DOHH2 (cell line): Measurements from ENCODE around the gene CERS6.

Experiments
- H3F3A ChIP-seq: fragments of 200-600 bp; sonication (generic), shearing (Covaris generic); 2 replicates; pipeline ENCODE4 v1.6.0; 2016; ENCODE audit warnings: antibody characterized with exemption, mild to moderate bottlenecking; ENCODE audit not compliant: control insufficient read depth, insufficient read depth
- H3K27ac ChIP-seq: fragments of 200-600 bp; sonication (generic); 2 replicates; pipeline ENCODE4 v1.5.1; 2014; ENCODE audit warnings: low read depth, mild to moderate bottlenecking, low read length, moderate library complexity
- H3K27me3 ChIP-seq: fragments of 200-600 bp; sonication (generic); 2 replicates; pipeline ENCODE4 v1.6.1; 2014; ENCODE audit warnings: mild to moderate bottlenecking, low read length, mixed read lengths; ENCODE audit not compliant: control insufficient read depth
- H3K36me3 ChIP-seq: fragments of 200-600 bp; sonication (generic); 2 replicates; pipeline ENCODE4 v1.6.1; 2014; ENCODE audit warnings: mild to moderate bottlenecking, low read length, moderate library complexity, mixed read lengths; ENCODE audit not compliant: control insufficient read depth
- H3K4me1 ChIP-seq: fragments of 200-600 bp; sonication (generic); 2 replicates; pipeline ENCODE4 v1.6.1; 2014; ENCODE audit warnings: mild to moderate bottlenecking, low read length, mixed read lengths; ENCODE audit not compliant: control insufficient read depth
- H3K4me2 ChIP-seq: fragments of 200-600 bp; sonication (generic); 2 replicates; pipeline ENCODE4 v1.6.0; 2014; ENCODE audit warnings: mild to moderate bottlenecking, low read length, moderate library complexity
- H3K4me3 ChIP-seq: fragments of 200-600 bp; sonication (generic); 2 replicates; pipeline ENCODE4 v1.5.1; 2014; ENCODE audit warnings: mild to moderate bottlenecking, low read length, mixed read lengths
- H3K79me2 ChIP-seq: fragments of 200-600 bp; sonication (generic); 2 replicates; pipeline ENCODE4 v1.6.1; 2014; ENCODE audit warnings: mild to moderate bottlenecking, low read length, mixed read lengths; ENCODE audit not compliant: control insufficient read depth
- H3K9me2 ChIP-seq: fragments of 200-600 bp; sonication (generic); replicated peaks from 2 replicates; pipeline ENCODE4 v1.6.1; 2014; ENCODE audit warnings: mild to moderate bottlenecking, low read length, mixed read lengths; ENCODE audit not compliant: control insufficient read depth
- H3K9me3 ChIP-seq: fragments of 200-600 bp; sonication (generic); 2 replicates; pipeline ENCODE4 v1.6.1; 2014; ENCODE audit warnings: antibody characterized with exemption, low read length, mixed read lengths; ENCODE audit not compliant: control insufficient read depth, insufficient read depth
- H4K20me1 ChIP-seq: fragments of 200-600 bp; sonication (generic); 2 replicates; pipeline ENCODE4 v1.6.0; 2014; ENCODE audit warnings: low read depth, mild to moderate bottlenecking, antibody characterized with exemption, low read length, moderate library complexity; ENCODE audit not compliant: control insufficient read depth, insufficient read depth
- EZH2phosphoT487 ChIP-seq: fragments of 200-600 bp; sonication (generic); IDR thresholded peaks from 2 replicates; pipeline ENCODE4 v1.6.1; 2017; ENCODE audit warnings: borderline replicate concordance, mild to moderate bottlenecking, antibody characterized with exemption, low read length, moderate library complexity, mixed read lengths
- TF ChIP-seq, protein P1 (sequence below): fragments of 200-600 bp; sonication (generic); IDR thresholded peaks from one replicate; pipeline ENCODE4 v1.5.1; 2014; ENCODE audit warnings: antibody characterized with exemption, mild to moderate bottlenecking, low read depth, low read length; ENCODE audit not compliant: poor library complexity, severe bottlenecking

The CERS6 gene

DNA sequence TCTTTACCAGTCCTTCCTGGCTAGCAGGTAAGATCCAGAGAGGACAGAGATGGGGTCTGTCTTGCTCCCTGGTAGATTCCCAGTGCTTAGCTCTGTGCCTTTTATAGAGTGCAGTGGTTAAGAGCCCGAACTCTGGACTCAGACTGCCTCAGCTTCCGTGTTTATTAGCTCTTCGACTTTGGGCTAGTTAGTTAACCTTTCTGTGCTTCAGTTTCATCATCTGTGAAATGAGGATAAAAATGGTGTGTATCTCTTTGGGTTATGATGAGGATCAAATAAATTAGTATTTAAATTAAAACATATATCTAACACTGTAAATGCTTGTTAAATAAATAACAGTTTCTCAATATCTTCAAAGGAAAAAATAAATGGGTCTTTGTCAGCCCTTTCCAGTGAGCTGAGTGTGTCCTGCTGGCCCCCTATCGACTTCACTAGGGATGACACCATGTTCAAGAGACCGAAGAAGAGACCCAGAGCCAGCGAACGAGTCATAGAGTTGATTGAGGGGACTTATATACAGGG is 38.2 kb downstream of the CERS6 start:
- no peaks in the 10 kb centered on the region for H3F3A ChIP-seq
- no peaks in the 10 kb centered on the region for H3K27me3 ChIP-seq
- no peak overlapping the region for H3K4me3 ChIP-seq
- no peaks in the 10 kb centered on the region for H3K9me2 ChIP-seq
- H4K20me1 ChIP-seq: no peaks in the 10 kb centered on the region
- H3K27ac ChIP-seq: no peak overlapping the region
- H3K36me3 ChIP-seq: no peaks in the 10 kb centered on the region
- no peaks in the 10 kb centered on the region for H3K4me1 ChIP-seq
- TF ChIP-seq EZH2phosphoT487: no peak
- TF ChIP-seq, protein P1, sequence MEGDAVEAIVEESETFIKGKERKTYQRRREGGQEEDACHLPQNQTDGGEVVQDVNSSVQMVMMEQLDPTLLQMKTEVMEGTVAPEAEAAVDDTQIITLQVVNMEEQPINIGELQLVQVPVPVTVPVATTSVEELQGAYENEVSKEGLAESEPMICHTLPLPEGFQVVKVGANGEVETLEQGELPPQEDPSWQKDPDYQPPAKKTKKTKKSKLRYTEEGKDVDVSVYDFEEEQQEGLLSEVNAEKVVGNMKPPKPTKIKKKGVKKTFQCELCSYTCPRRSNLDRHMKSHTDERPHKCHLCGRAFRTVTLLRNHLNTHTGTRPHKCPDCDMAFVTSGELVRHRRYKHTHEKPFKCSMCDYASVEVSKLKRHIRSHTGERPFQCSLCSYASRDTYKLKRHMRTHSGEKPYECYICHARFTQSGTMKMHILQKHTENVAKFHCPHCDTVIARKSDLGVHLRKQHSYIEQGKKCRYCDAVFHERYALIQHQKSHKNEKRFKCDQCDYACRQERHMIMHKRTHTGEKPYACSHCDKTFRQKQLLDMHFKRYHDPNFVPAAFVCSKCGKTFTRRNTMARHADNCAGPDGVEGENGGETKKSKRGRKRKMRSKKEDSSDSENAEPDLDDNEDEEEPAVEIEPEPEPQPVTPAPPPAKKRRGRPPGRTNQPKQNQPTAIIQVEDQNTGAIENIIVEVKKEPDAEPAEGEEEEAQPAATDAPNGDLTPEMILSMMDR: peak; percentile 12
- no peaks in the 10 kb centered on the region for H3K79me2 ChIP-seq
- no peaks in the 10 kb centered on the region for H3K9me3 ChIP-seq
- no peak overlapping the region for H3K4me2 ChIP-seq

DNA sequence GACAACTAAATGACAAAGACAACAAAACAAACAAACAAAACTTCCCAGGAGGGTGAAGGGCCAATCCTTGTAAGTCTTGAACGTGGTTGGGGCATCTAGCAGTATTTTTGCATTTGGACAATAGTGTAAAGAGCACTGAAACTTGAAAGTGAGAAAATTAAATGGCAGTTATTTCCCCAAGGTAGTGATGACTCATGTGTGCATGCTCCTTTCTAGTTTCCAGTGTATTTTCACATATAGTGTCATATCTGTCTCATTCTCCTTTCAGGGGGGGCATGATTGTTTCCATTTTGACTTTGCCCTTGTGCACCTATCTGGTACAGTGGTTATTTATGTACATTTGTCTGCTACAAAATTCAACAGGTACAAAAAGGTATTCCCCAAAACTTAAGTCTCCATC is 39.5 kb downstream of the CERS6 start:
- no peaks in the 10 kb centered on the region for H3K79me2 ChIP-seq

DNA sequence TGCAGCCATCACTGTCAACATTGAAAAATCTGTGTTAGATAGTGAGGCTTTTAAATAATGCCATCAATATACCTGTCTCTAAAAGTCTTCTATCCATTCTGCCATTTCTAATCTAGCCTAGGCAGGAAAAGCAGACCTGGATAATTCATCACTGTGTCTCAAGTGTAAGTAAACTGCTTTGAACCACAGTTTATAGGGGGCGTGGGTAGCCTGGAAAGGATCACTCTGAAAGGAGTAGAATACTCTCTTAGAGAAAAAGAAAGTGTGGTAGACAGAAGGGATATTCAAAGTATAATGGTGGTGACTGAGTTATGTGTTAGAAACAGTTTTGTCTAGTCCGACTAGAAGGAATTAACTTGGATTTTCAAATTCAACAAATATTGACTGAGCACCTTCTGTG is 40.8 kb downstream of the CERS6 start:
- Histone ChIP-seq H3K79me2 (no peaks in the 10 kb centered on the region), H3F3A (no peaks in the 10 kb centered on the region), H3K27ac (no peak overlapping the region), H3K4me1 (no peaks in the 10 kb centered on the region), H3K27me3 (no peaks in the 10 kb centered on the region), H4K20me1 (no peaks in the 10 kb centered on the region), H3K9me3 (no peaks in the 10 kb centered on the region), H3K4me3 (no peak overlapping the region), H3K36me3 (no peaks in the 10 kb centered on the region), H3K9me2 (no peaks in the 10 kb centered on the region), H3K4me2 (no peak overlapping the region)
- TF ChIP-seq EZH2phosphoT487: no peak
- TF ChIP-seq, protein P1: no peak

More for the DNA sequence above, 39.5 kb downstream of the CERS6 start:
- Histone ChIP-seq H3K27ac (no peak overlapping the region), H3F3A (no peaks in the 10 kb centered on the region), H3K9me2 (no peaks in the 10 kb centered on the region), H3K9me3 (no peaks in the 10 kb centered on the region), H3K4me3 (no peak overlapping the region), H3K4me1 (no peaks in the 10 kb centered on the region), H3K36me3 (no peaks in the 10 kb centered on the region), H3K4me2 (no peak overlapping the region), H3K27me3 (no peaks in the 10 kb centered on the region), H4K20me1 (no peaks in the 10 kb centered on the region)
- no peak for TF ChIP-seq EZH2phosphoT487
- TF ChIP-seq, protein P1: no peak

DNA sequence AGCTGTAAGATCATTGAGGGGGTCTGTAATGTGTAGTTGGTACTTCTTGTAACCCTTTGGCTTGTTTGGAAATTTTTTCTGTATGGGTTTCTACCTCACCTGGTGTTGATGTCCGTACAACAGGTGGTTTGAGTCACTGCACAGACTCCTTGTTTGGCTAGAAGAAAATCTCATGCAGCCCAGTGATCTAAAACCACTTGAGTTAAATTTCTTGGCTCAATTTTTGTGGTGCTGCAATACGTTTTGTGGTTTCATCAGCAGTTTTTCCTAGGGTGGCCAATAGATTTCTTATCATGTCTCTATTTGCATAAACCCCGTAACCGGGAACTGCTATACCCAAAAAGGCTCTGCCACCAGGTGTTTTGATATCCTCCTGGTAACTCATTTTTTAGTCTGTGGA is 43.4 kb downstream of the CERS6 start:
- no peaks in the 10 kb centered on the region for H3K4me1 ChIP-seq
- no peak overlapping the region for H3K4me3 ChIP-seq
- H3K36me3 ChIP-seq: no peaks in the 10 kb centered on the region
- no peak overlapping the region for H3K4me2 ChIP-seq
- no peaks in the 10 kb centered on the region for H3K9me2 ChIP-seq
- no peaks in the 10 kb centered on the region for H3F3A ChIP-seq
- no peaks in the 10 kb centered on the region for H4K20me1 ChIP-seq
- H3K27me3 ChIP-seq: no peaks in the 10 kb centered on the region
- no peaks in the 10 kb centered on the region for H3K9me3 ChIP-seq
- H3K79me2 ChIP-seq: no peaks in the 10 kb centered on the region
- no peak overlapping the region for H3K27ac ChIP-seq
- TF ChIP-seq EZH2phosphoT487: no peak
- TF ChIP-seq, protein P1: no peak
